ENCODE results near the gene CPNE1. TPM values are rescaled to one million over a fixed set of nuclear protein-coding genes. Genes with fewer than 3 reads are reported as not detected.

CPNE1 gene
- 333 TPM for total RNA-seq (2021; ENCODE audit: unreplicated experiment)
- polyA plus RNA-seq (2012), result 304 and 307 TPM in 2 replicates
- percentile 85 among the genes with signal in this experiment for Bru-seq, nascent RNA
- percentile 97 among the genes with signal in this experiment for BruChase-seq, experiment 1, labeled RNA remaining after a 6-hour chase
- percentile 98 among the genes with signal in this experiment for BruChase-seq, experiment 2, labeled RNA remaining after a 2-hour chase
- long read RNA-seq, transcript CPNE1-221 (2 exons, 625 nt), result minor isoform, 6 of 217 reads
- long read RNA-seq, transcript CPNE1-204 (16 exons, 1,928 nt), result major isoform, 60 of 217 reads
- long read RNA-seq, partial matches to known transcripts, result 53 of 217 reads
- long read RNA-seq, other reads (novel, unspliced or antisense), result 97 of 217 reads

DNA sequence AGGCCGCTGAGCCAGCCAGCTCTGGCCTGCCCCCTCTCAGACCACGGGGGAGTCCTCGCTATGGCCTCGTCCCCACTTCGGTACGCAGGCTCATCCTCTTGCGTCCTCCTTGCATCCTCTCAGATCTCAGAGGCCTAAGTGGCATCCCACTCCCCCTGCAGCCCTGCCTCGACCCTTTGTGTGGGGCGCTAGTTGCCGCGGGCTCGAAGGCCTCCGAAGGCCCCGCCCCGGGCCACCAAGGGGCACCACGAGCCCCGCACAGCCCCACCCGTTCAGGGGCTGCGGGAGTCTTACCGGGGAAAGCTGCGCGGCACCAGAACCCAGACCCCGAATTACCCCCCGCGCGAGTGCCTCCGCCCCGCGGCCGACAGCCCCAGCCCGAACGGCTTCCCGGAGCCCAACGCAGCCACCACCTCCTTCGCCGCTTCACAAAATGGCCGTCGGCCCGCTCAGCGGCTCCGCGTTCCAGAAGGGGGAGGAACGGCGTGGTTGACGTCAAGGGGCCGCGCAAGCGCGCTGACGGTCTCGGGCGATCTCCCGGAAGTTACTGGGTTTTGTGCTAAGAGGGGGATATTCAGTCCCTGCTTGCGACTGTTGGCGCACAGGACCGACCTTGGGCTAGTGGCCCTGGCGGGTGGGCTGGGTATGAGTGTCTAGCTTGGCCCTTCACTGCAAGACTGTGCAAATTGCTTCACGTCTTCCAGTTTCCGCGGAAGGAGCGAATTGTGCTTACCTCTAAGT lies at the start of gene CPNE1, which contains the start of gene RBM12:
CPNE1 (minus strand) TSS at position 435 of the 741 bp plus-strand sequence. CDS start 31,977 bp downstream, outside the sequence.
RBM12 (minus strand) TSS at position 435 of the 741 bp plus-strand sequence. CDS start 9,578 bp downstream, outside the sequence.
- ATAC-seq, result peak; percentile 88
- Histone ChIP-seq H3K4me2 (ENCODE audit: low read length) (peak within 1 kb of the TSS; percentile 80), H3K27me3 (ENCODE audit: insufficient read depth, low read length) (no peaks in the 10 kb centered on the region), H3K9ac (ENCODE audit: low read length) (peak within 1 kb of the TSS; percentile 97), H3K4me3 (replicated peaks in 1 of 2; ENCODE audit: low read depth in 1 of 2, low read length in 2 of 2) (peak within 1 kb of the TSS; percentile 79 to 87), H2AFZ (ENCODE audit: low read depth, low read length, poor library complexity, severe bottlenecking) (no peak within 1 kb of the TSS), H3K27ac (ENCODE audit: low read depth, low read length) (peak within 1 kb of the TSS; percentile 88), H4K20me1 (ENCODE audit: insufficient read depth) (peaks cover 38% of the 10 kb centered on the region), H3K4me1 (ENCODE audit: control insufficient read depth in 1 of 2, insufficient read depth in 2 of 2, low read length in 2 of 2) (peaks cover 31 to 43% of the 10 kb centered on the region in 2 experiments), H3K79me2 (ENCODE audit: insufficient read depth, low read length) (peaks cover 51% of the 10 kb centered on the region), H3K36me3 (ENCODE audit: control insufficient read depth in 1 of 2, insufficient read depth in 2 of 2, low read length in 2 of 2) (peaks cover 5 to 6% of the 10 kb centered on the region in 2 experiments; a peak in 2 of 4 replicates), H3K9me3 (ENCODE audit: control insufficient read depth in 1 of 2, insufficient read depth in 1 of 2, low read depth in 1 of 2, low read length in 2 of 2) (no peaks in the 10 kb centered on the region), H3K9me2 (ENCODE audit: insufficient read depth) (no peaks in the 10 kb centered on the region)
- intact Hi-C loops (cut with micrococcal nuclease), result no loop called here
- RAD21 ChIA-PET (ENCODE audit: low non-redundant PET in 1 of 2, low total read pairs in 2 of 2, uncharacterized antibody in 2 of 2, unreplicated experiment in 2 of 2), result no interaction called here
- no TSS peak for BruUV-seq (replicated peaks)
- CTCF ChIA-PET, result no interaction called here
- DNase-seq (ENCODE audit: low read depth, low spot score), result peak; percentile 83
- TF ChIP-seq POLR2A (IDR thresholded peaks at IDR 0.05; ENCODE audit: borderline replicate concordance, extremely low read depth, insufficient read depth, insufficient read length) (peak; percentile 86), TCF7L2 (IDR thresholded peaks at IDR 0.05; ENCODE audit: borderline replicate concordance, extremely low read depth, insufficient read depth, insufficient read length) (no peak), FOSL1 (IDR thresholded peaks at IDR 0.05; ENCODE audit: low read depth) (no peak), ZFX (IDR thresholded peaks at IDR 0.05) (peak; percentile 99), SP1 (IDR thresholded peaks at IDR 0.05; ENCODE audit: low read depth) (no peak; the same call in 1 of the 2 replicates), ELF1 (IDR thresholded peaks at IDR 0.05; ENCODE audit: borderline replicate concordance, low read depth) (peak; percentile 86), POLR2AphosphoS5 (IDR thresholded peaks at IDR 0.05; ENCODE audit: low read depth, low read length) (peak; percentile 98), YY1 (IDR thresholded peaks at IDR 0.05; ENCODE audit: extremely low read depth, insufficient replicate concordance, low read depth, low read length) (peak; percentile 98)
- TF ChIP-seq, protein P1, sequence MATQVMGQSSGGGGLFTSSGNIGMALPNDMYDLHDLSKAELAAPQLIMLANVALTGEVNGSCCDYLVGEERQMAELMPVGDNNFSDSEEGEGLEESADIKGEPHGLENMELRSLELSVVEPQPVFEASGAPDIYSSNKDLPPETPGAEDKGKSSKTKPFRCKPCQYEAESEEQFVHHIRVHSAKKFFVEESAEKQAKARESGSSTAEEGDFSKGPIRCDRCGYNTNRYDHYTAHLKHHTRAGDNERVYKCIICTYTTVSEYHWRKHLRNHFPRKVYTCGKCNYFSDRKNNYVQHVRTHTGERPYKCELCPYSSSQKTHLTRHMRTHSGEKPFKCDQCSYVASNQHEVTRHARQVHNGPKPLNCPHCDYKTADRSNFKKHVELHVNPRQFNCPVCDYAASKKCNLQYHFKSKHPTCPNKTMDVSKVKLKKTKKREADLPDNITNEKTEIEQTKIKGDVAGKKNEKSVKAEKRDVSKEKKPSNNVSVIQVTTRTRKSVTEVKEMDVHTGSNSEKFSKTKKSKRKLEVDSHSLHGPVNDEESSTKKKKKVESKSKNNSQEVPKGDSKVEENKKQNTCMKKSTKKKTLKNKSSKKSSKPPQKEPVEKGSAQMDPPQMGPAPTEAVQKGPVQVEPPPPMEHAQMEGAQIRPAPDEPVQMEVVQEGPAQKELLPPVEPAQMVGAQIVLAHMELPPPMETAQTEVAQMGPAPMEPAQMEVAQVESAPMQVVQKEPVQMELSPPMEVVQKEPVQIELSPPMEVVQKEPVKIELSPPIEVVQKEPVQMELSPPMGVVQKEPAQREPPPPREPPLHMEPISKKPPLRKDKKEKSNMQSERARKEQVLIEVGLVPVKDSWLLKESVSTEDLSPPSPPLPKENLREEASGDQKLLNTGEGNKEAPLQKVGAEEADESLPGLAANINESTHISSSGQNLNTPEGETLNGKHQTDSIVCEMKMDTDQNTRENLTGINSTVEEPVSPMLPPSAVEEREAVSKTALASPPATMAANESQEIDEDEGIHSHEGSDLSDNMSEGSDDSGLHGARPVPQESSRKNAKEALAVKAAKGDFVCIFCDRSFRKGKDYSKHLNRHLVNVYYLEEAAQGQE (IDR thresholded peaks at IDR 0.05; ENCODE audit: low read depth), result no peak
- TF ChIP-seq, protein P2, sequence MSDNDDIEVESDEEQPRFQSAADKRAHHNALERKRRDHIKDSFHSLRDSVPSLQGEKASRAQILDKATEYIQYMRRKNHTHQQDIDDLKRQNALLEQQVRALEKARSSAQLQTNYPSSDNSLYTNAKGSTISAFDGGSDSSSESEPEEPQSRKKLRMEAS (IDR thresholded peaks at IDR 0.05), result peak; percentile 75; the same call in 1 of the 2 replicates
- TF ChIP-seq, protein P3, sequence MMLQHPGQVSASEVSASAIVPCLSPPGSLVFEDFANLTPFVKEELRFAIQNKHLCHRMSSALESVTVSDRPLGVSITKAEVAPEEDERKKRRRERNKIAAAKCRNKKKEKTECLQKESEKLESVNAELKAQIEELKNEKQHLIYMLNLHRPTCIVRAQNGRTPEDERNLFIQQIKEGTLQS (IDR thresholded peaks at IDR 0.05), result no peak
- TF ChIP-seq, protein P4, sequence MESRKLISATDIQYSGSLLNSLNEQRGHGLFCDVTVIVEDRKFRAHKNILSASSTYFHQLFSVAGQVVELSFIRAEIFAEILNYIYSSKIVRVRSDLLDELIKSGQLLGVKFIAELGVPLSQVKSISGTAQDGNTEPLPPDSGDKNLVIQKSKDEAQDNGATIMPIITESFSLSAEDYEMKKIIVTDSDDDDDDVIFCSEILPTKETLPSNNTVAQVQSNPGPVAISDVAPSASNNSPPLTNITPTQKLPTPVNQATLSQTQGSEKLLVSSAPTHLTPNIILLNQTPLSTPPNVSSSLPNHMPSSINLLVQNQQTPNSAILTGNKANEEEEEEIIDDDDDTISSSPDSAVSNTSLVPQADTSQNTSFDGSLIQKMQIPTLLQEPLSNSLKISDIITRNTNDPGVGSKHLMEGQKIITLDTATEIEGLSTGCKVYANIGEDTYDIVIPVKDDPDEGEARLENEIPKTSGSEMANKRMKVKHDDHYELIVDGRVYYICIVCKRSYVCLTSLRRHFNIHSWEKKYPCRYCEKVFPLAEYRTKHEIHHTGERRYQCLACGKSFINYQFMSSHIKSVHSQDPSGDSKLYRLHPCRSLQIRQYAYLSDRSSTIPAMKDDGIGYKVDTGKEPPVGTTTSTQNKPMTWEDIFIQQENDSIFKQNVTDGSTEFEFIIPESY (IDR thresholded peaks at IDR 0.05; ENCODE audit: extremely low read depth, insufficient replicate concordance, low read length), result peak; percentile 9
- POLR2A ChIA-PET, result interaction anchor here (0.6 to 1.0 kb wide), 2 partner anchors 45 to 78 kb away, joined by 3 to 5 read pairs; partner anchors contain the start of gene RBM39

Measured in HCT116 (cell line).